ENCODE data around the gene SSTR1. TPM values are rescaled to one million over a fixed set of nuclear protein-coding genes. Genes with fewer than 3 reads are reported as not detected.

SSTR1 gene
- total RNA-seq, 1 donor from 2014 or later: 7.2 TPM

DNA sequence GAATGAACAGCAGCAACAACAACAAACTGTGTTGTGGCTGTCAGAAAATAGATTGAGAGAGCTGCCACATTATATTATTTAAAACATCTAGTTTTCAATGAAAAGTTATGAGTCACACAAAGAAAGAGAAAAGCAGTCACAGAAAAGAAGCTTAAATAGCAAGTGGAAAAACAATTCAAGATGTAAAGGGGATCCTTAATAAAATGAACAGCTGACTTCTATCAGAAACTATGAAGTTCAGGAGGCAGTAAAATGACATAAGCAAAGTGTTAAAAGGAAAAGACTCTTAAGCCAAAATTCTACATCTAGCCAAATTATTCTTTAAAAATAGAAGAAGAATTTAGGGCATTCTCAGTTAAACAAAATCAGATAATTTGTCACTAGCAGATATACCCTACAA lies 42.6 kb downstream of the SSTR1 start:
- H3K27ac ChIP-seq: no peak overlapping the region
- no peak overlapping the region for H3K4me3 ChIP-seq
- no peaks in the 10 kb centered on the region for H3K4me1 ChIP-seq
- H3K9me3 ChIP-seq: no peaks in the 10 kb centered on the region
- H3K36me3 ChIP-seq: no peaks in the 10 kb centered on the region
- intact Hi-C loops (cut with DNase I): no loop called here
- H3K27me3 ChIP-seq: no peaks in the 10 kb centered on the region
- TF ChIP-seq, protein P1, sequence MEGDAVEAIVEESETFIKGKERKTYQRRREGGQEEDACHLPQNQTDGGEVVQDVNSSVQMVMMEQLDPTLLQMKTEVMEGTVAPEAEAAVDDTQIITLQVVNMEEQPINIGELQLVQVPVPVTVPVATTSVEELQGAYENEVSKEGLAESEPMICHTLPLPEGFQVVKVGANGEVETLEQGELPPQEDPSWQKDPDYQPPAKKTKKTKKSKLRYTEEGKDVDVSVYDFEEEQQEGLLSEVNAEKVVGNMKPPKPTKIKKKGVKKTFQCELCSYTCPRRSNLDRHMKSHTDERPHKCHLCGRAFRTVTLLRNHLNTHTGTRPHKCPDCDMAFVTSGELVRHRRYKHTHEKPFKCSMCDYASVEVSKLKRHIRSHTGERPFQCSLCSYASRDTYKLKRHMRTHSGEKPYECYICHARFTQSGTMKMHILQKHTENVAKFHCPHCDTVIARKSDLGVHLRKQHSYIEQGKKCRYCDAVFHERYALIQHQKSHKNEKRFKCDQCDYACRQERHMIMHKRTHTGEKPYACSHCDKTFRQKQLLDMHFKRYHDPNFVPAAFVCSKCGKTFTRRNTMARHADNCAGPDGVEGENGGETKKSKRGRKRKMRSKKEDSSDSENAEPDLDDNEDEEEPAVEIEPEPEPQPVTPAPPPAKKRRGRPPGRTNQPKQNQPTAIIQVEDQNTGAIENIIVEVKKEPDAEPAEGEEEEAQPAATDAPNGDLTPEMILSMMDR (IDR thresholded peaks at IDR 0.05): no peak
- no peak for DNase-seq (ENCODE audit: low spot score in 2 of 2)

DNA sequence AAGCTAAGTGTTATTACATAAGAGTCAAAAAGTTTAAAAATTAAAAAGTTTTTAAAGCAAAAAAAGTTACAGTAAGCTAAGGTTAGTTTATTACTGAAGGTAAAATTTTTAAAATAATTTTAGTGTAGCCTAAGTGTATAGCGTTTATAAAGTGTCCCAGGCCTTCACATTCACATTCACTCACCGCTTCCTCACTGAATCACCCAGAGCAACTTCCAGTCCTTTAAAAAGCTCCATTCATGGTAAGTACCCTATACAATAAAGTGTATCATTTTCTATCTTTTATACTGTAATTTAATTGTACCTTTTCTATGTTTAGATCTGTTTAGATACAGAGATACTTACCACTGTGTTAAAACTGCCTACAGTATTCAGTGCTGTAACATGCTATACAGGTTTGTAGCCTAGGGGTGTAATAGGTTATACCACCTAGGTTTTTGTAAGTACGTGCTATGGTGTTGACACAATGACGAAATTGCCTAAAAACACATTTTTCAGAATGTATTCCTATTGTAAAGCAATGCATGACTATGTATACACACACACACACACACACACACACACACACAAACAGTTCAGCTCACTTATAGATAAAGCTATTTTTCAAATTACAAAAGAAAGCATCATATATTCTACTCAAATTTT lies 44.5 kb downstream of the SSTR1 start:
- Histone ChIP-seq H3K9me3 (no peaks in the 10 kb centered on the region), H3K4me3 (no peak overlapping the region), H3K36me3 (no peaks in the 10 kb centered on the region), H3K4me1 (peaks cover 0 to 3% of the 10 kb centered on the region in 2 donors), H3K27me3 (no peaks in the 10 kb centered on the region), H3K27ac (no peak overlapping the region)
- no peak for DNase-seq (ENCODE audit: low spot score in 2 of 2)
- TF ChIP-seq, protein P1 (IDR thresholded peaks at IDR 0.05): no peak
- intact Hi-C loops (cut with DNase I): no loop called here

DNA sequence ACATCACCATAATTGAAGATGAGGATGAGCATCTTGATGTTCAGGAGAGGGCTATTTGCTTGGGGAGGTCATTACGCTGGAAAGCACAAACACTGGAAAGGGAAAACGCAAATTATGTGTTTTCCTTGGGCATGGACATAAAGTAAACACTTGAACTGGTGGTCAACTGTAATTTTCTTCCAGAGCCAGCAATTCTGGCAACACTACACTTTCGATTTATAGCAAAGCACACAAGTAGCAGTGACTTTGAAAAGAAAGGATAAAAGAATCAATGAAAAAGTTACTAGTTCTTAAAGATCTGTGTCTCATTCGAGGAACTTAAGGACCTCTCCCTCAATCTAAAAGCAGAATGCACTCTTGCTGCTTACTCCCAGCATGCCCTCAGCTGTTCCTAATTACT lies 46.0 kb downstream of the SSTR1 start:
- no peaks in the 10 kb centered on the region for H3K36me3 ChIP-seq
- DNase-seq (ENCODE audit: low spot score in 2 of 2): no peak
- no peaks in the 10 kb centered on the region for H3K9me3 ChIP-seq
- TF ChIP-seq, protein P1 (IDR thresholded peaks at IDR 0.05): no peak
- intact Hi-C loops (cut with DNase I): no loop called here
- H3K4me1 ChIP-seq: peaks cover 0 to 3% of the 10 kb centered on the region in 2 donors
- H3K27ac ChIP-seq: no peak overlapping the region
- H3K4me3 ChIP-seq: no peak overlapping the region
- no peaks in the 10 kb centered on the region for H3K27me3 ChIP-seq

DNA sequence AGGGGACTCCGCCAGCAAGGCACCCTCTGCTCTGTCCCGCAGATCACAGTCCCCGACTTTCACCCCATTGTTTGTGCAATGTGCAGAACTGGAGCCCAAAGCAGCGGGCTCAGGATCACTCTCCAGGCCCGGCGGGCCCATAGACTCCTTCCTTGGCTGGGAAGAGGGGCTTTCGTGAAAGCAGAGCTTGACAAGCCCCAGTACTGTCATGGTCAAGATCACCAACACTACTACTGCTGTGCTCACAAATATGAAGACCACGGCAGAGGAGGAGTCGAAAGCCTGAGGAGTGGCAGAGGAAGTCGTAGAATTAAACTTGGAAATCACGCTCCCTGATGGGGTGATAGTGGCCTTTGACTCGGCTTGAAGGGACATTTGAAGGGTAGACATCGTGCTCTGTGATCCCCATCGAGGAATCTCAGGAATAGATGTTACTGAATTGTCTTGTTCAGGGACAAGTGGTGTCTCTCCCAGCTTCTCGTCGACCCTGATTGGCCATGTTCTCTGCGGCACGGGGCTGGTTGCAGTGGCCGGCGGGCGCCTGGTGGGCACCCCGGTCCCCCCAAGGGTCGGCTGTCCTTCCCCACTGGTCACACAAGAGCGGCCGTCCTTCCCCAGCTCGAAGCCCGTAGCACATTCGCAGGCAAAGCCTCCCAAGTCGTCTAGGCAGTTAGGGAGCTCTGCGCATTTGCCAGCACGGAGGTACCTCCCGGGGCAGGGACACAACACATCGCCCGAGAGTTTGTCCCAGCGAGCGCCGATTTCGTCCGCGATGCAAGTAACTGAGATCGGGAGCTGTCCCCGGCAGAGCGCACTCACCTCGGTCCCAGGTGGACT lies 47.1 kb downstream of the SSTR1 start:
- intact Hi-C loops (cut with DNase I): no loop called here
- H3K4me3 ChIP-seq: peak overlapping the region; percentile 39 to 59
- peaks cover 0 to 3% of the 10 kb centered on the region in 2 donors for H3K4me1 ChIP-seq
- H3K9me3 ChIP-seq: no peaks in the 10 kb centered on the region
- H3K36me3 ChIP-seq: no peaks in the 10 kb centered on the region
- TF ChIP-seq, protein P1 (IDR thresholded peaks at IDR 0.05): no peak
- peak overlapping the region in 1 of 2 donors; percentile 25 for H3K27ac ChIP-seq
- no peak for DNase-seq (ENCODE audit: low spot score in 2 of 2)
- H3K27me3 ChIP-seq: no peaks in the 10 kb centered on the region

DNA sequence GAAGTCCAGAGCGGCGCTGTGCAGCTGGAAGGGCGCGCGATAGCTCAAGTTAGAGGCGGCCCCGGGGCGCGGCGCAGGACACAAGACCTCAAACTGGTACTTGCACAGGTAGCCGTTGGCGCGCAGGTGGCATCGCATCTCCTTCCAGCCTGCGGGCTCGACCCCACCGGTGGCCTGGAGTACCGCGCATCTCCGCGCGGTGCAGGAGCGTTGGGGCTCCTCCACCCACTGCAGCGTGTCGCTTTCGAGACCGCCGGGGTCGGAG lies 47.6 kb downstream of the SSTR1 start:
- DNase-seq (ENCODE audit: low spot score in 2 of 2): no peak
- intact Hi-C loops (cut with DNase I): no loop called here
- H3K27me3 ChIP-seq: no peaks in the 10 kb centered on the region
- H3K4me3 ChIP-seq: peak overlapping the region; percentile 39 to 59
- no peaks in the 10 kb centered on the region for H3K9me3 ChIP-seq
- TF ChIP-seq, protein P1 (IDR thresholded peaks at IDR 0.05): no peak
- no peaks in the 10 kb centered on the region for H3K36me3 ChIP-seq
- peak overlapping the region in 1 of 2 donors; percentile 45 for H3K27ac ChIP-seq
- H3K4me1 ChIP-seq: peaks cover 0 to 3% of the 10 kb centered on the region in 2 donors
